Dedifferentiated amniotic fluid mesenchymal stem cell (primary cell): ENCODE results near the gene ADCY2.

Source experiments
- DNase-seq: peaks from one replicate; pipeline ENCODE4 v3.0.0-alpha.2; 2016; ENCODE audit errors: extremely low spot score

Gene ADCY2

DNA sequence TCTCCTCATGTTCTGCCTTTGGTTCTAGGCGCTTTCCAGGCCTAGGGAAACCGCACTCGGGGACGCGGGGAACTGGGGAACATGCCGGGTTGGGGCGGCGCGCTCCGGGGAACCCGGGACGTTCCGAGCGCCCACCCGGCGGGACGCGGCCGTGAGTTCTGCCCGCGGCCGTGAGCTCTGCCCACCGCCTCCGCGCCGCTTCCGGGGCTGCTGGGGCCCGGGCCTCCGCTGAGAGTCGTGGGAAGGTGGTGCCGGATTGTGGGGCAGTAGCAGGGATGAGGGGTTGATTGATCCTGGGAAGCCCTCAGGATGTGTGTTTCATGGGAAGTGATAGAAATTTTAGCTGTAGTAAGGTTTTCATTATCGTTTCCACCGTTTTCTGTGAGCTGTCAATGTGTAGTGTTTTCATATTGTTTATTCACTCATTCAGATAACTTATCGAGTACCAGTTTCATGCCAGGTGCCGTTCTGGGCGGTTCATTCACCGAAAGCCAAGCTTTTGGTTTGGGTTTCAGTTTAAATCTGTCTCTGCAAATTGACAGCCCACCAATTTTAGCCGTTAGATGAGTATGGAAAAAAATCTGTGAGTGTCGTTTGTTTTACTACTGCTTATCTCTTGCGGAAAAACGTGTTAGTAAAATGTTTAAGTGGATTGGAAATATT lies 473.7 kb downstream of the ADCY2 start:
- no peak for DNase-seq

DNA sequence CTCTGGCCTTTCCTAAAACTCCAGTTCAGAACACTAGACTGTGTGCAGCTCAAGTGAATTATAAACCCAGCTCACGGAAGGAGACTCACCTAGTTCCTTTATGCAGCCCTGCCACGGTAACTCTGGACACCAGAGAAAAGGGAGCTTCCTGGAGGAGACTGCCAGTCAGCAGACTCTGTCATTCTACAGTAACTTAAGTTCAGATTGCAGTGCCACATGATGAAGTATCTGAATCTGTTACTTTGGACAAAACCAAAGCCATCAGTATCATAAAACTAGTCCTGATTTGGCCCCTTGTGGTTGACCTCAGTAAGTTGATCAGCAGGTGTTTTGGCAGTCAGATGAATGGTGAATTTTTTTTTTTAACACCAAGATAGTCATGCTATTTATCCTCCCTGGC lies 475.7 kb downstream of the ADCY2 start:
- DNase-seq = no peak

- no peak for DNase-seq
Measured at GRCh38 chr5:7872517-7873130, 476.7 kb downstream of the ADCY2 start.

DNA sequence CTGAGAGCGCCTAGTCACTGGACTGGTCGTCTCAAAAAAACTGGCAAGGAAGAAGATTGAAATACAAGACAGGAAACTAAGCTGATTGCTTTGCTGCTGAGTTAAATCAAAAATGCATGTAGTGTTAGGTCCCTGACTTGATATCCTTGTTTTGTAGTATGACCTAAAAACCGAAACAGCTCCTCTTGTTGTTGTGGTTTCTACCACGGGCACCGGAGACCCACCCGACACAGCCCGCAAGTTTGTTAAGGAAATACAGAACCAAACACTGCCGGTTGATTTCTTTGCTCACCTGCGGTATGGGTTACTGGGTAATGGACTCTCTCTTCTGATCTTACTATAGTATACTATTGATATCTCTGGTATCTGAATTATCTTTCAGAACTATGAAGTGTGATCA lies 477.3 kb downstream of the ADCY2 start:
- DNase-seq = no peak

DNA sequence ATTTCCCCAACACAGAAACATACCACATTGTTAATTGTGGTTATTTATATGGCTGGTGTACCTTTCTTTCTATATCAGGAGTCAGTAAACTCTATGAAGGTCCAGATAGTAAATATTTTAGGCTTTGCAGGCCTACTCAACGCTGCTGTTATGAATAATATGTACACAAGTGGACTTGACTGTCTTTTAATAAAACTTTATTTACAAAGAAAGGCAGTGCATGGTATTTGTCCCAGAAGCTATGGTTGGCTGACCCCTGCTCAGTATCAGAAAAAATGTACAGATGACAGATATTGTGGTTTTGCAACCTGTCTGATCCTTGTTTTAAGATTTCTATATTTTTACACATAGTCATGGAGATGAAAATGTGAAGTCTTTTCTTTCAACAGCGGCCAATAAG lies 478.7 kb downstream of the ADCY2 start:
- no peak for DNase-seq

GRCh38 chr5:7875151-7875550 lies 479.2 kb downstream of the ADCY2 start:
- DNase-seq = no peak

DNA sequence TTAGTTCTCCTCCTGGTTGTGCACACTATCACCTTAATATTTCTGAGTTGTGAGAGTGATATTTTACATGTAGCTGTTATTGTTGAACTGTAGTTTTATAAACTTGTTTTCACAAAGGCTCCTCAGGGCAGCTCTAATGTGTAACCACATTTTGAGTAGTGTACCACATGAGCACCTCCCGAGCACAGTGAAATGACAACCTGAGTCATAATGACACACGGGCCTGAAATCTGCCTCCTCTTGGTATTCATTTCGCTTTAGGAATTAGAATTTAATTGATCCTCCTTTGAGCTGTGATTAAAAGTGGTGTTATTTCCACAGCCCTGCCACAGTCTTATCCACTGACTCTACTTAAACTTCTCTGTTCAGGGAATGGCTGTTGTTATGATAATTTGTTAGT lies 480.9 kb downstream of the ADCY2 start:
- no peak for DNase-seq

DNA sequence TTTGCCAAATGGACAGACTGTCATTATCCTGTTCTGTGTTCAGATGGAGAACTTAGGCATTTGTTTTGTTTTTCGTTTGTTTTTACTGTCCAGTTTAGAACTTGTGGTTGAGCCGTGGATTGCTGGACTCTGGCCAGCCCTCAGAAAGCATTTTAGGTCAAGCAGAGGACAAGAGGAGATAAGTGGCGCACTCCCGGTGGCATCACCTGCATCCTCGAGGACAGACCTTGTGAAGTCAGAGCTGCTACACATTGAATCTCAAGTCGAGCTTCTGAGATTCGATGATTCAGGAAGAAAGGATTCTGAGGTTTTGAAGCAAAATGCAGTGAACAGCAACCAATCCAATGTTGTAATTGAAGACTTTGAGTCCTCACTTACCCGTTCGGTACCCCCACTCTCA lies 481.9 kb downstream of the ADCY2 start:
- DNase-seq = no peak

DNA sequence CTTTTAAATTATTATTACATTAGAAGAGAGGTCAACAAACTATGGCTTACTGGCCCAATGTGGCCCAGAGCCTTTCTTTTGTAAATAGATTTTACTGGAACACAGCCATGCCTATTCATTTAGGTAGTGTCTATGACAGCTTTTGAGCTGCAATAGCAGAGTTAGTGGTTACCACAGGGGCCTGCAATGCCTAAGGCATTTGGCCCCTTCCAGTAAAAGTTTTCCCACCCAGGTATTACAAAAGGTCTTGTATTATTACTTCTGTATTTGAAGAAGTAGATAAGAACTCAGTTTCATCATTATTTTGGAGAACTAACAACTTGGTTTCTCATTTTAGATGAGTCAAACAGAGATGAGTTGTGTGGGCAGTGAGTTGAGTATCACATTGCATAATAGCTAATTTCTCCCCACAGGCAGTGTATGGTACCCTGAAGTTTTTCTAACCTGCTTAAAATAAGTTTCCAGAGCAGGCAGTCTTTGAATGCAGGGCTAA lies 482.5 kb downstream of the ADCY2 start:
- DNase-seq = no peak
